ENCODE results near the gene TUBD1. TPM values are rescaled to one million over a fixed set of nuclear protein-coding genes. Genes with fewer than 3 reads are reported as not detected.

The TUBD1 gene
- total RNA-seq, 1 donor from 2014 or later, result 3.4 TPM

Other genes with a start within 250 kb of the TUBD1 start
- gene PTRH2, start 185.5 kb downstream of the TUBD1 start, total RNA-seq, result 44.4 and 44.6 TPM in 2 replicates
- 127 and 232 TPM in 2 replicates for gene VMP1, start 185.3 kb downstream of the TUBD1 start, total RNA-seq
- gene RPS6KB1, start 178 bp upstream of the TUBD1 start, total RNA-seq, result 25.0 and 26.3 TPM in 2 replicates
- 4.8 and 15.1 TPM in 2 replicates for gene RNFT1, start 71.8 kb upstream of the TUBD1 start, total RNA-seq
- 14.2 and 29.1 TPM in 2 replicates for gene HEATR6, start 186.0 kb upstream of the TUBD1 start, total RNA-seq